Tibial nerve (tissue), 3 donors: Measurements from ENCODE around the gene GABPA.

Source experiments
- CTCF ChIP-seq, 5 experiments: fragments of 200-600 bp in 3 of 5; fragments of 450-650 bp in 2 of 5; sonication (generic) in 3 of 5; IDR thresholded peaks; one replicate each; pipeline ENCODE4 v1.5.1; 2016 to 2019; ENCODE audit warnings: antibody characterized with exemption in 5 of 5, mild to moderate bottlenecking in 3 of 5, moderate library complexity in 2 of 5
- POLR2A ChIP-seq, 2 donors: fragments of 450-650 bp; IDR thresholded peaks; one replicate each; pipeline ENCODE4 v1.6.1; 2017; ENCODE audit warnings: antibody characterized with exemption in 2 of 2, mild to moderate bottlenecking in 2 of 2, moderate library complexity in 2 of 2

GRCh38 chr21:25689226-25689625 is 45.5 kb upstream of the GABPA start:
- TF ChIP-seq POLR2A (IDR thresholded peaks at IDR 0.05) (no peak), CTCF (IDR thresholded peaks at IDR 0.05) (no peak)
